HT-29 (cell line): Measurements from ENCODE around the gene TMEM92. TPM values are rescaled to one million over a fixed set of nuclear protein-coding genes. Genes with fewer than 3 reads are reported as not detected.
"Not testable (repeated sequence)": the region's sequence is repeated elsewhere in the genome, so short reads cannot be mapped to it uniquely, and the experiment has no call there.

Source experiments
- DNase-seq: peaks from one replicate; pipeline ENCODE4 v3.0.0-alpha.2; 2015; ENCODE audit warnings: low spot score
- total RNA-seq: library from RNA; depleted of rRNA; stranded (reverse); fragments of >200 nt; shearing (Covaris generic); gene quantifications from 2 replicates; pipeline ENCODE4 v1.2.3, GENCODE V29; 2014

The TMEM92 gene
- total RNA-seq, 1 experiment from 2014 or later: 17.8 TPM

DNA sequence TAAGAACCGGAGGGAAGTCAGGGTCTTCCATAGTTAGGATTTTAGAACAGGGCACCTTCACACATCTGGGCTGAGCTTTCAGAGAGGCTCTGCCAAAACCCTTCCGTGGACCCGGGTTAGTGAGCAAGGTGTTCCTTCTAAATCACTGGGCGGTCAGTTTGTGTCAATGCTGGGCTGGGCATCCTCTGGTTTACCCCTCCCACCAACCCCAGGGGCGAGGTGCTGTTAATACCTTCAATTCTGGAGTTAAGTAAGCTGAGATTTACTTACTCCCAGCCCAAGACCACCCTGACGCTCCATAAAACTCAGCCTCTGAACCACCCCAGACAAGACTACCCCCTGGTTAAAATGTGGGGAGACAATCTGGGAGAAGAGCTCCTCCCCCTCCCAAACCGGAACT lies 1.0 kb downstream of the TMEM92 start:
- no peak for DNase-seq

DNA sequence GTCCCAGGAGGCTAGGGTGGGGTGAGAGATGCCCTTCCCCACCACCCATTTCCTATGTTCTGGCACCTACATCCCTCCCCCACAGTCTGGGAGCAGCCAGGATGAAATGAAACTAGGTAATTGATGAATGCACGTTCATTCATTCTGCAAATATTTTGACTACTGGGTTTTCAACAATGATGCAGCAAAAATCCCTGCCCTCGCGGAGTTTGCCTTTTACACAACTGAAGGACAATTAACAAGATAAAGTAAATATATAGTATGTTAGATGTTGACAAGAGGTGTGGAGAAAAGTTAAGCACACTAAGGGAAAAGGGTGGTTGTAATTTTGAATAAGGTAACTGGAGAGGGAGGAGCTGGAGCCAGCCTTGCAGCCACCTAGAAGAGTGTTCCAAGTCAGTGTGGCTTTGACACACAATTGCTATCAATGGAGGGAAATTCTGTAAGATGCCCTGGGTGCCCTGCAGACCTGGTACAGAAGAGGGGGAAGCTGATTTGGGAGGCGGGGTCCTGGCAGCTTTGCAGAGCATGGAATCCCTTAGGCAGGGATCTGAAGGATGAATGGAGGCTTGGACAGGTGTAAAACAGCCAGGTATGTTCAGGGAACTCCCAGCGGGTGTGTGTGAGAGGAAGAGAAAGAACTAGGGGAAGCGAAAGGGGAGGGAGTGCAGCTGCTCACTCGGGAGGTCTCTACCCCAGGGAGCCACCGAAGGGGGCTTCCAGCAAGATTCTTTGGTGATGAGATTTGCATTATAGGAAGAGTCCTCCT lies 2.5 kb downstream of the TMEM92 start:
- DNase-seq: no peak

DNA sequence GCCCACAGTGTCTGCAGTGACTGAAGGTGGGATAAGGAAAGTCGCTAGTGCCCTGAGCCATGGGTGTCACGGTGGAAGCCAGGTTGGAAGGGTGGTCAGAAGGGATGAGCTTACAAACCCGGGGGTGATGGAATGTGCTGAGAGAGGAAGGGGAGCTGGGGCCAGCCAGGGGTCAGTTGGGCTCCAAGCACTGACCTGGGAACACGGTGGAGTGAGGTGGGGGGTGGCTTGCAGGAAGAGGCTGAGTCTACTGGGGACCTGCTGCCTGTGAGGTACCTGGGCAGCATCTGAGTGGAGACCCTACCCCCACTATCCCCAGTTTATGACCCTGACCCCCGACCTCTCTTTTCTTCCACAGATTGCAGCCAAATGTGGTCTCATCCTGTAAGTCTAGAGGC lies 3.1 kb downstream of the TMEM92 start:
- no peak for DNase-seq

DNA sequence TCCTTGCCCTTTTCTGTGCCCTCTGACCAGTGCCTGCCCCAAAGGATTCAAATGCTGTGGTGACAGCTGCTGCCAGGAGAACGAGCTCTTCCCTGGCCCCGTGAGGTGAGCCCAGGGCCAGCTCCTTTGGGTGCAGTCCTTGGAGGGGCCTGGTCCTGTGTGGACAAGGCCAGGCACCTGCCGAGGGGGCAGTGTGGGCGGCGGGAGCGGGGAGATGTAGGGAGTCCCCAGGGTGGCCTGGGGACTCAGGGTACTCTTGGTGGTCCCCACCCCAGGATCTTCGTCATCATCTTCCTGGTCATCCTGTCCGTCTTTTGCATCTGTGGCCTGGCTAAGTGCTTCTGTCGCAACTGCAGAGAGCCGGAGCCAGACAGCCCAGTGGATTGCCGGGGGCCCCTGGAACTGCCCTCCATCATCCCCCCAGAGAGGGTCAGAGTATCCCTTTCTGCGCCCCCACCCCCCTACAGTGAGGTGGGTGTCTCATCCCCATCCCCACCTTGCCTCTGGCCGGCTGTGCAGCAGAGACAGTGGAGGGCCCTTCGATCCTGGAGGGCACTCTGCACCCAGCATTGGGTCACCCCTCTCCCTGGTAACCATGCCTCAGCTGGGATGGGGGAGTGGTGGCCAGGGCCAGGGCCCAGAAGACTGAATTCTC lies 4.4 kb downstream of the TMEM92 start:
- no peak for DNase-seq

DNA sequence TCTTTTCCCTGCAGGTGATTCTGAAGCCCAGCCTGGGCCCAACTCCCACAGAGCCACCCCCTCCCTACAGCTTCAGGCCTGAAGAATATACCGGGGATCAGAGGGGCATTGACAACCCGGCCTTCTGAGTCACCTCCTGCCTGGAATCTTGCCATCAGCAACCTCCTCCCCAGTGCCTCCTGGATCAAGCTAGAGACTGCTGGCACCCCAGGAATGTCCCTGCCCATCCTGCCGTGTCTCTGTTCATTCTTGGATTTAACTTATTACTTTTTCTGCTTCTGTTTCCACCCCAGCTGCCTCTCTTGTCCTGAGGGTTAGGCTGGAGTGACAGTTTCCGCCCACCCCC lies 4.9 kb downstream of the TMEM92 start:
- peak; percentile 46 for DNase-seq

DNA sequence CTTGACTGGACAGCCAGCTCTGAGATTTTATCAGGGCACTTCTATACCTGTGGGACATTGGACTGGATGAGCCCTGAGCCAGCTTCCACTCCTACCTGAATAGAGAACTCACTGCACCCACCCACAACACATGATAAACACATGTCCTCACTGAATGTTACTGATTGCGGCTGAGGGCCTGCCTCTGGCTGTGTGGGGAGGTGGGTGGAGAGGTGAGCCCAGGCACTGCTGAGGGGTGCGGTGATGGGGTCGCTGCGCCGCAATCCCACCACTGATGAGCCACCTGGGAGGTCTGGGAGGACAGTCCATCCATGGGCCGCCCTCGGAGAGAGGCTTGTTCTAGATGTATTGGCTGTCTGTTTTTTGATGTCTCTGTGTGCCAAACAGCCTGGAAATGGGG lies 5.4 kb downstream of the TMEM92 start:
- DNase-seq: no peak

DNA sequence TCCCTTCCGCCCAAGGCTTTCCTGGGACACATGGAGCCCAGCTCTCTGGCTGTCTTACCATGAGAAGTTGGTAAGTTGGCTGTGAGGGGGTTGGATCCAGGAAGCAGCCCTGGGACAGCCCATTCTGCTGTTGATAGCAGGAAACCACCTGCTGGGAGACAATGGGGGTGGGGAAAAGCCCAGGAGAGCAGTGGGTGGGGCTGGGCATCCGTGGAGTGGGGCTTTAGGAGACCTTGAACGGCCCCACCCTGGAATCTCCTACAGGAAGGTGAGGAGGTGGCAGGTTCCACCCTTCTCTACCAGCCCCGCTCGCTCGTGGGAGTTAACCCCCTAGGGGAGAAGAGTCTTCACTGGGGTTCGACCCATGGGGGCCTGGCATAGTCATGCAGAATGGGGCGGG lies 5.8 kb downstream of the TMEM92 start:
- DNase-seq: peak; percentile 45

DNA sequence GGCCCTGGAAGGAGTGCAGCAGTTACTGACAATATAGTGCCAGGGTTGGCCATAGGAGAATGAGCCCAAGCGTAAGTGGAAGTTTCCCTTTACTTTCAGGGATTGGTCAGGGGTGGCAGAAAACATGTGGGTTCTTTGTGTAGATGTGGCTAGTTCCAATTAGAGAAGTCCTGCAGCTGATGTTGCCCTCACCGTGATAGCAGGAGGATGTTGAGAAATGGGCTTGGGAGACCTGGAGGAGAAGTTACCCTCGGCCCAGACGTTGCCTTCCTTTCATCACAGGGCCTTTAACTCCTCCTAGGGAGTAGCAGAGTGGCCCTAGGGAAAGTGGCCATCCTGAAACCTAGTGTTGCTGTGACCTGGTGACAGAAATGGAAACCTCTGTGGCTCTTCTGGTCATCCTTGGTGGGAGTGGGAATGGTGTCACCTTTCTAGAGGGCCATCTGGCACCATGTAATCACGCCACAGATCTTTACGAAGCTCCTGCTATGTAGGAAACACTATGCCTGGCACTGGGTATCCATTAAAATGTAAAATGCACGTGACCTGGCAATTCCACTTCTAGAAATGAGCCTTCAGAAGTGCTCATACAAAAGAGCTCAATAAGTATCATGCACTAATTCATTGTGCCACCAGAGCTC lies 6.7 kb downstream of the TMEM92 start:
- DNase-seq: no peak

DNA sequence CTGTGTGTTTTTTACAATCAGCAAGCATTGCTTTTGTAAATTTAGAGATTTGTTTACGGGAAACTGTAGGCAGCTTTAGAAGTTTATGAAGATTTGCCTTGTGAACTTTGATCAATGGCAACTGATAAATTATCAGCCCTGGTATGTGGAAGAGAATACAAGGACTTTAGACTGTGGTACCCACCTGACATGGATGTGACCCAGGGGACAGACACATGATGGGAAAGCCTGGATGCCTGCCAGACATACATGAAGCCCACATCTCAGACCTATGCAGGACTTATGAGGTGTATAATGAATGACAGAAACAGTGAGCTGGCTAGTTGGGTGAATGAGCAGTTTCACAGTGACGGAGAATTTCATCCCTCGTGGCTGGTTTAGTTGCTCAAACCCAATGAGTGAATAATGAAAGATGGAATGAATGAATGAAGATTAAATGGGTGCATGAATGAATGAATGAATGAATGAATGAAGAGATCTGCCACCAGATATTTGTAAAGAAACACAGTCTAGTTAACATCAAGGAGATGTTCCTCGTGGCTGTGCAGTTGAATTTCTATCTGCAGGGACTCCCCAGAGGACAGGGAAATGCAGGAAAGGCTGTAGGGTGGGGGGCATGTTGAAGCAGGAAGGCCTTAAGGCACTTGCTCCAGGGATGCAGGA lies 7.6 kb downstream of the TMEM92 start:
- DNase-seq: no peak

DNA sequence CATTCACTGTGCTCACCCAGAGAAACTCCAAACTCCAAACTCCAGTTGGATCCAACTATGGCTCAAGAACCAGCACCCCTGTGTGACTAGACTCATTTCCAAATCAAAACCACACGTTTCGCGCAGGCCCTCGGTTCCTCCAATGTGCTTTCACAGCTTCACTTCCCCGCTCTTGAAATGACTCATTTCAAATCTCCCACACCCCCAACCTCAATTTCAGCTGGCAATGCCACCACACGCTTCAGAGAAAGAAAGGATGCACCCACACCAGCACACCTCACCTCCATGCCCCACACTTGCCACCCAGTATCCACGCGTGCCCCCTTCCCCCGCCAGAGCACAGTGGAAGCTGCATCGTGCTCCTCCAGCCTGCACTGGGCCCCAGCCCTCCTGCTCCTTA lies 9.0 kb downstream of the TMEM92 start:
- DNase-seq: no peak

DNA sequence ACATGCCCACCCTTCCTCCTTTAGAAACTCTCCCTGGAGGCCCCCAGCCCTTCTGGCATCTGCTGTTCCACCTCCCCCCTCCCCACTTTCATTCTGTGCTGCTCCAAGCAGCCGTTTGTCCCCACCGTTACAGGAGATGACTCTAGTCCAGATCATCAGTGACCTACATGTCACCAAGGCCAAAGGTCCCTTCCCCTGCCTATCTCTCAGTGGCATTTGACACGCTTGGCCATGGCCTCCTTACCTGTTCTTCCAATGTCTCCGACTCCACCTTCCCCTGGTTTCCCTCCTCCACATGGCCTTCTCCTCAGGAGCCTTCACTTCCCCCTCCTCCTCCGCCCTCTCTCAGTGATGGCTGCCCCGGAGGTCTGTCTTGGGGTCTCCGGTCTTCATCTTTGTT lies 9.4 kb downstream of the TMEM92 start:
- no peak for DNase-seq

DNA sequence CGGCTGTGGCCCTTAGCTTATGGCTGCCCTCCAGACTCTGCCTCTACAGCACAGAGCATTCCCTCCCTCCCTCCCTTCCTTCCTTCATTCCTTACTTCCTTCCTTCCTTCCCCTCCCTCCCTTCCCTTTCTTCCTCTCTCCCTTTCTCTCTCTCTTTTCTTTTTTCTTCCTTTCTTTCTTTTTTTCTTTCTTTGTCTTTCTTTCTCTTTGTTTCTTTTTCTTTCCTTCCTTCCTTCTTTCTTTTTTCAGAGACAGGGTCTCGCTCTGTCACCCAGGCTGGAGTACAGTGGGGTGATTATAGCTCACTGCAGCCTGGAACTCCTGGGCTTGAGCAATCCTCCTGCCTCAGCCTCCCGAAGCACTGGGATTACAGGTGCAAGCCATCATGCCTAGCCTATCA lies 11.7 kb downstream of the TMEM92 start:
- DNase-seq: no peak

DNA sequence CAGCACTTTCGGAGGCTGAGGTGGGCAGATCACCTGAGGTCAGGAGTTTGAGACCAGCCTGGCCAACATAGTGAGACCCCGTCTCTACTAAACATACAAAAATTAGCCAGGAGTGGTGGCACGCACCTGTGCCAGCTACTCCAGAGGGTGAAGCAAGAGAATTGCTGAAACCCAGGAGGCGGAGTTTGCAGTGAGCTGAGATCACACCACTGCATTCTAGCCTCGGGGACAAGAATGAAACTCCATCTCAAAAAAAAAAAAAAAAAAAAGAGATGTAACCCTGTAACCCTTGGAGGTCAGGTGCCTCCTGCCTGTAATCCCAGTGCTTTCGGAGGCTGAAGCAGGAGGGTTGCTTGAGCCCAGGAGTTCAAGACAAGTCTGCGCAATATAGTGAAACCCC lies 13.0 kb downstream of the TMEM92 start:
- not testable (repeated sequence) for DNase-seq

DNA sequence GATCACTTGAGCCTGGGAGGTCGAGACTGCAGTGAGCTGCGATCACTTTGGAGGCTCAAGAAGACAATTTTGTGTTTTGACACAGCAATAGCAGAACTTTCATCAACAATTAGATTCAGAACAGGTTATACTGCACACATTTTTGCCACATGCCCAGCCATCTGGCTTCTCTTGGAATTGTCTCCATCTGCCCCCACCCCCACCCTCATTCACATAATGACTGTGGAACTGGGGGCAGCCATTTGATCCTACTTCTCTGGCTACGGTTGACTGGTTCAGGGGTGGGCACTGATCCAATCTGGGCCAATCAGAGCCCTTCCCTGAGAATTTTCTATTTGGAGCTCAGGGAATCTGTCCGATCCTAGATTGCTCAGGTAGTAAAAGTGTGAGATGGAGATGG lies 14.0 kb downstream of the TMEM92 start:
- DNase-seq: no peak

DNA sequence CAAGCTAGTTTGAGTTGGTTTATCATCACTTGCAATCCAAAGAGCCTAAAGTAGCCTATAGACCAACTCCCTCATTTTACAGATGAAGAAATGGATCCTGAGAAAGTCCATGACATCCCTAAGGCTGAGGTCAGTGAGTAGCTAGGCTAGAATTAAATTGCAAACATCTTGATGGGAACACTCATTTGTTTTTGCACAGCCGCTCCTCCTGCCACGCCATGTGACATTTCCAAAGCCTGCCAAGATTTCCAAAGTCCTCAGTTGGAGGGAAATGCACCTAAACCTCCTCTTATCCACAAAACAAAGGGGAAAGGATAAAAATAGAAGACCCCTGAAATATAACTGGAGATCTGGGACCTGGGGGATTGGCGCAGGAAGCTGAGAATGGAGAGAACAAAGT lies 15.0 kb downstream of the TMEM92 start:
- DNase-seq: no peak

DNA sequence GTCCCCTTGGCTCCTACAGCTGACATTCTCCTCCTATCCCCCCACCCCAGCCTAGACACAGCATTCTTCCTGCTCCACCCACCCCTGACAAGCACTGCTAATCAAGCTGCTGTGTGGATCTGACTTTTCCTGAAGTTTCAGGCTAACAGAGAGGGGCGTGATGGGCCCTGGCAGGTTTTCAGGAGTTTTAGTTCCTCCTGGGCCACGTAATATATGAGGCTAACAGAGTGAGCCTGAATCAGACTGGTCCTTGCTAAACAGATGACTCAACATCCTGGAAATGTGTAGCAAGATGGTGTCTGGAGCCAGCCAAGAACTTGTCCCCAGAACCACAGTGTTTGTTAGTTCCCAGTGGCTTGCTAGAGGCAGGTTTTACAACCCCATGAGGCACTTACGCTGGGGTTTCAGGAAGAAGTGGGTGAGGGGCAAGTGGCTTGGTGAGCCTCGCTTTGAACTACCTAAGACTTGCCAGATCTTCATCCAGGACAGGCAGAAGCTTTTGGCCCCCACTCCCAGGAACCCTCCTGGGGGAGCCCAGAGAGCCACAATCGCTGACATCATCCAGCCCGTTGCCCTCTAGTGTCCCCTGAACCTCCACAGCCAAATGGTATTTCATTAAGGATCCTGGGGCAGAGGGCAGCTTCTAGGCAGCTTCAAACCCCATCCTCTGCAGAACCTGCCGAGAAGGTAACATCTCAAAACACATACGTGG lies 15.9 kb downstream of the TMEM92 start:
- DNase-seq: peak; percentile 48

DNA sequence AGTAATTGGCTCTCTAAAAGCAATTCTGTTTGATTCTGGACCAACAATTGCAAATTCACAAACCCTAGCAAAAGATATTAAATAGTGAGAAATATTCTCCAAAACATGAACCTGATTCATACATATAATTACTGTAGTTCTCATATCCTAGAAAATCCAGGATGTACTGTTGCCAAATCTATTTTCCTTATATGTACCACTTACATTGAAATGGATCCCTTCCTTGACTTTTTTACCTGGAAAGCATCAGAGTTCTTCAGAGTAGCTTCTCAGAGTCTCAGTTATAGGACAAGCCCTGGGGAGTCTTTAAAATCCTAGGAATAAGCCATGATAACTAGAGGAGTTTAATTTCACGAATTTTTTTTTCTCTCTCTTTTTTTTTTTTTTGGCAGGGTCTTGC lies 16.7 kb downstream of the TMEM92 start:
- DNase-seq: no peak

DNA sequence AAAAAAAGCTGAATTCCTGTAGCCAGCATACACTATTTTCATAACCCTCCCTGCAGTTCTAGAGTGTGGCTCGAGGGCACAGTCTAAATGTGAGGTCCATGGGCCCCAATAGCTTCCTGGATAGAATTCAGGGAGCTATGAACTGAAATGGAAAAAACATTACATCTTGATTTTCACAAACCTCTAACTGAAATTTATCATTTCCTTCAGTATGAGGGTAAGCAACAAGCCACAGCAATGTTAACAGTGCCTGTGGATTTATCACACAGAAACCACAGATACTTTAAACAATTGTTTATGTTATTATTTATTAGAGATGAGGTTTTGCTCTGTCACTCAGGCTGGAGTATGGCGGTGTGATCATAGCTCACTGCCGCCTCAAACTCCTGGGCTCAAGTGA lies 18.2 kb downstream of the TMEM92 start:
- DNase-seq: no peak

DNA sequence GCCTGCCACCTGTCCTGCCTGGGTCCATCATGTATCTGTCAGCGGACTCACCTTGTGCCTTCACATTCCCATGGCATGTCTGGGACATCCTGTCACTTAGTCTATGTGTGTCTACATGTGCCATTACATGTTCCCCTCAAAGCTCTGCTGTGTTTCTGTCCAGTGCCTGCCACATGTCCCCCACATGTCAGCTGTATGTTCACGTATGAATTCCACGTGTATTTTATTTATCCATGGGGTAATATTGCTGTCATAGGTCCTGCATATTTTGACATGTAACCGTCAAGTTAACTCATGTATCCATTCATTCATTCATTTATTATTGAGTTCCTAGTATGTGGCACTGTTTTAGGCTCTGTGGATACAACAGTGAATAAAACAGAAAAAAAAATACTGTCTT lies 20.8 kb downstream of the TMEM92 start:
- no peak for DNase-seq

DNA sequence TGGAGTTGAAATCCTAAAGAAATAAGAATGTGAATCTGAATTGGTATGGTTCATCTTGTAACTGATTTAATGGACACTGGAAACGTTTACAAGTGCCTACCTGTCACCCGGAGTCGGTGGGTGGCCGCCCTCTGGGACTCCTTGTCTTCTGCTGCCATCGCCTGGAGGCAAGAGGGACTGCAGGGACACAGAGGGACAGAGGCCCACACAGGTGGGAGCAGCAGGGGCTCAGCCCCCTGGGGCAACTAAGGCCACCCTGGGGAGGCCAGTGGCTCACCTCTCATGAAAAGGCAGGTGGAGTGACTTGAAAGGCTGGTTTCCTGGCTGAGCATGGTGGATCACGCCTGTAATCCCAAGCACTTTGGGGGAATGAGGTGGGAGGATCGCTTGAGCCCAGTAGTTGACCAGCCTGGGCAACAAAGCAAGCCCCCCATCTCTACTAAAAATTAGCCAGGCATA lies 23.2 kb downstream of the TMEM92 start:
- DNase-seq: peak; percentile 80

DNA sequence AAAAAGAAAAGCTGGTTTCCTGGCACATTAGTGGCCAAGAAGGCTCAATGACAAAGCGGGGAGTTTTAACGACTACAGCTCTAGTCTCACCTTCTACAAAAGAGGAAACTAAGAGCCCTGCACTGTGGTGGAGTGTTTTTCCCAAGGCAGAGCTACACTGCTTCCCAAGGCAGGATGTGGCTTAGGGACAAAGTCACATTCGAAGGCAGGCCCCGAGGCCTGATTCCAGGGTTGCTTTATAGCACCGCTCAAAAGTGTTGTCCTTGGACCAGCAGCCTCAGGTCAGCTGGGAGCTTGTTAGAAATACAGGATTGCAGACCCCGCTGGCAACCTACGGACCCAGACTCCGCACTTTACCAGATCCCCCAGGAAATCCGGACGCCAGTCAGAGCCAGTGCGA lies 23.8 kb downstream of the TMEM92 start:
- DNase-seq: no peak

DNA sequence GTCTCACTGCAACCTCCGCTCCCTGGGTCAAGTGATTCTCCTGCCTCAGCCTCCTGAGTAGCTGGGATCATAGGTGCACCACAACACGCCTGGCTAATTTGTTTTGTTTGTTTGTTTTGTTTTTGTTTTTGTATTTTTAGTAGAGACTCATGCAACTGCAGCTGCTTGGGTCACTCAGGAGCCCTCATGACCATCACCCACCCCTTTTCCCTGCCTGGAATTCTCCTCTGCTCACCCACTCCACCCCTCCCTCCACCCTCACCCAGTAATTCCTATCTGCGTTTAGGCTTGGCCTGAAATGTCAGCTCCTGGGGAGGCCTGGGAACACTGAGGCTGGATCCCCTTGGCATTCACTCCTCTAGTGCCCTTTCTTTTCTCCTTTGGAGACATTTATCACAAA lies 25.5 kb downstream of the TMEM92 start:
- no peak for DNase-seq
